ENCODE data around the gene OTOG. TPM values are rescaled to one million over a fixed set of nuclear protein-coding genes. Genes with fewer than 3 reads are reported as not detected.
"Not testable (repeated sequence)": the region's sequence is repeated elsewhere in the genome, so short reads cannot be mapped to it uniquely, and the experiment has no call there.

Gene OTOG
- total RNA-seq, 1 experiment from 2014 or later: not detected

- DNase-seq (ENCODE audit: low read depth): no peak
These were observed 56.2 kb downstream of the OTOG start for GRCh38 chr11:17603056-17603825.

GRCh38 chr11:17604201-17604914, 57.3 kb downstream of the OTOG start:
- no peak for DNase-seq (ENCODE audit: low read depth)

- no peak for DNase-seq (ENCODE audit: low read depth)
These were observed 57.8 kb downstream of the OTOG start for GRCh38 chr11:17604915-17605233.

- DNase-seq (ENCODE audit: low read depth): no peak
These were observed 58.6 kb downstream of the OTOG start for GRCh38 chr11:17605651-17606122.

GRCh38 chr11:17606233-17607082, 59.4 kb downstream of the OTOG start:
- DNase-seq (ENCODE audit: low read depth): no peak

- no peak for DNase-seq (ENCODE audit: low read depth)
These were observed 60.0 kb downstream of the OTOG start for GRCh38 chr11:17607083-17607429.

- DNase-seq (ENCODE audit: low read depth): no peak
These were observed 60.8 kb downstream of the OTOG start for GRCh38 chr11:17607591-17608570.

GRCh38 chr11:17608821-17609220, 61.8 kb downstream of the OTOG start:
- no peak for DNase-seq (ENCODE audit: low read depth)

- no peak for DNase-seq (ENCODE audit: low read depth)
These were observed 62.4 kb downstream of the OTOG start for GRCh38 chr11:17609291-17610084.

GRCh38 chr11:17610085-17610894, 63.2 kb downstream of the OTOG start:
- DNase-seq (ENCODE audit: low read depth): no peak

- no peak for DNase-seq (ENCODE audit: low read depth)
These were observed 64.0 kb downstream of the OTOG start for GRCh38 chr11:17611049-17611448.

GRCh38 chr11:17611503-17612220, 64.6 kb downstream of the OTOG start:
- no peak for DNase-seq (ENCODE audit: low read depth)

GRCh38 chr11:17612221-17613188, 65.4 kb downstream of the OTOG start:
- no peak for DNase-seq (ENCODE audit: low read depth)

- DNase-seq (ENCODE audit: low read depth): no peak
These were observed 66.4 kb downstream of the OTOG start for GRCh38 chr11:17613428-17613962.

- no peak for DNase-seq (ENCODE audit: low read depth)
These were observed 66.9 kb downstream of the OTOG start for GRCh38 chr11:17613983-17614382.

GRCh38 chr11:17622711-17623110, 75.7 kb downstream of the OTOG start:
- DNase-seq (ENCODE audit: low read depth): not testable (repeated sequence)

GRCh38 chr11:17629113-17629512, 82.1 kb downstream of the OTOG start:
- DNase-seq (ENCODE audit: low read depth): no peak

Measured in M059J (cell line).